SK-N-SH (cell line): ENCODE data around the gene CRYBB3. TPM values are rescaled to one million over a fixed set of nuclear protein-coding genes. Genes with fewer than 3 reads are reported as not detected.

Experiments used
- CTCF ChIA-PET: fragments of 300-600, 350-600 bp; formaldehyde crosslinking; extraction: SDS; loops from one replicate; lab custom pipeline; 2021; lab: Yijun Ruan, JAX
- POLR2A ChIA-PET: fragments of 350-600 bp; sonication (Branson Sonifier 250); formaldehyde crosslinking; extraction: SDS; loops from one replicate; lab custom pipeline; 2020; ENCODE audit warnings: antibody characterized with exemption, inconsistent platforms; lab: Yijun Ruan, JAX
- DNase-seq: peaks from one replicate; pipeline ENCODE4 v3.0.0; 2012
- H2AFZ ChIP-seq: fragments of 200-600 bp; sonication (generic); 2 replicates; pipeline ENCODE4 v1.8.1; 2016; ENCODE audit warnings: antibody characterized with exemption, mild to moderate bottlenecking, low read depth
- H3F3A ChIP-seq: fragments of 200-600 bp; sonication (generic); replicated peaks from 2 replicates; pipeline ENCODE3; 2016; ENCODE audit warnings: antibody characterized with exemption, mild to moderate bottlenecking; ENCODE audit not compliant: insufficient read depth
- H3K27ac ChIP-seq, 2 experiments: fragments of 200-500 bp in 1 of 2; fragments of 200-600 bp in 1 of 2; sonication (Bioruptor generic) in 1 of 2; sonication (generic), shearing (Covaris generic) in 1 of 2; 2 replicates each; pipeline versions ENCODE4 v1.5.1 to v1.6.1; 2014 to 2016; ENCODE audit warnings: low read depth in 2 of 2, inconsistent platforms in 1 of 2, low read length in 1 of 2, mild to moderate bottlenecking in 1 of 2, mixed read lengths in 1 of 2
- H3K27me3 ChIP-seq: fragments of 200-600 bp; sonication (generic), shearing (Covaris generic); 2 replicates; pipeline ENCODE4 v1.6.1; 2016; ENCODE audit warnings: mixed run types; ENCODE audit not compliant: insufficient read depth
- H3K36me3 ChIP-seq, 2 experiments: fragments of 200-500 bp in 1 of 2; fragments of 200-600 bp in 1 of 2; sonication (Bioruptor generic) in 1 of 2; sonication (generic) in 1 of 2; replicated peaks in 1 of 2; 2 replicates each; pipeline versions ENCODE3 to v1.5.1; 2014 to 2016; ENCODE audit warnings: low read length in 1 of 2, mild to moderate bottlenecking in 1 of 2; ENCODE audit not compliant: insufficient read depth in 2 of 2, control insufficient read depth in 1 of 2
- H3K4me1 ChIP-seq, 2 experiments: fragments of 200-500 bp in 1 of 2; fragments of 200-600 bp in 1 of 2; sonication (Bioruptor generic) in 1 of 2; sonication (generic), shearing (Covaris generic) in 1 of 2; 2 replicates each; pipeline versions ENCODE4 v1.5.1 to v1.6.1; 2014 to 2016; ENCODE audit warnings: low read depth in 1 of 2, low read length in 1 of 2, mixed run types in 1 of 2; ENCODE audit not compliant: insufficient read depth in 2 of 2, control insufficient read depth in 1 of 2
- H3K4me2 ChIP-seq: fragments of 200-600 bp; sonication (generic), shearing (Covaris generic); 2 replicates; pipeline ENCODE4 v1.6.1; 2017; ENCODE audit warnings: mixed run types
- H3K4me3 ChIP-seq, 2 experiments: fragments of 200-500 bp in 1 of 2; fragments of 200-600 bp in 1 of 2; sonication (Bioruptor generic) in 1 of 2; sonication (generic), shearing (Covaris generic) in 1 of 2; 2 replicates each; pipeline versions ENCODE4 v1.5.1 to v1.8.1; 2014 to 2016; ENCODE audit warnings: low read depth in 2 of 2, inconsistent platforms in 1 of 2, low read length in 1 of 2, mild to moderate bottlenecking in 1 of 2, mixed read lengths in 1 of 2, moderate library complexity in 1 of 2
- H3K79me2 ChIP-seq: fragments of 200-600 bp; sonication (generic); 2 replicates; pipeline ENCODE4 v1.8.1; 2017; ENCODE audit warnings: mild to moderate bottlenecking; ENCODE audit not compliant: insufficient read depth
- H3K9ac ChIP-seq: fragments of 200-600 bp; sonication (generic); 2 replicates; pipeline ENCODE4 v1.6.1; 2017; ENCODE audit warnings: mixed run types
- H3K9me2 ChIP-seq: fragments of 200-600 bp; sonication (generic); 2 replicates; pipeline ENCODE4 v1.6.1; 2017; ENCODE audit warnings: mixed run types
- H3K9me3 ChIP-seq: fragments of 200-600 bp; sonication (generic); 2 replicates; pipeline ENCODE4 v1.6.1; 2017; ENCODE audit warnings: mixed run types, mild to moderate bottlenecking, moderate library complexity
- H4K20me1 ChIP-seq: fragments of 200-600 bp; sonication (generic); 2 replicates; pipeline ENCODE4 v1.6.1; 2017; ENCODE audit warnings: mild to moderate bottlenecking, mixed run types; ENCODE audit not compliant: insufficient read depth
- CHD2 ChIP-seq: fragments of 150-350 bp; IDR thresholded peaks from 2 replicates; pipeline ENCODE4 v1.6.1; 2018; ENCODE audit warnings: low read length; ENCODE audit not compliant: partially characterized antibody
- EZH2phosphoT487 ChIP-seq: fragments of 200-600 bp; sonication (generic); IDR thresholded peaks from 2 replicates; pipeline ENCODE4 v1.6.1; 2017; ENCODE audit warnings: low read depth, mixed run types, mild to moderate bottlenecking, antibody characterized with exemption, moderate library complexity, borderline replicate concordance
- IRF3 ChIP-seq: fragments of 150-350 bp; IDR thresholded peaks from 2 replicates; pipeline ENCODE4 v1.6.1; 2016; ENCODE audit warnings: mild to moderate bottlenecking, low read depth, low read length
- MEF2A ChIP-seq: IDR thresholded peaks from 2 replicates; pipeline ENCODE4 v1.4.0; 2012; ENCODE audit warnings: low read depth, borderline replicate concordance
- NRF1 ChIP-seq: IDR thresholded peaks from 2 replicates; pipeline ENCODE4 v1.6.1; 2012; ENCODE audit warnings: low read depth, mild to moderate bottlenecking, low read length
- PBX3 ChIP-seq: IDR thresholded peaks from 2 replicates; pipeline ENCODE4; 2012
- RXRA ChIP-seq: IDR thresholded peaks from 2 replicates; pipeline ENCODE4 v1.4.0; 2012; ENCODE audit warnings: low read depth, mild to moderate bottlenecking, borderline replicate concordance
- SIN3A ChIP-seq: IDR thresholded peaks from 2 replicates; pipeline ENCODE4 v1.6.1; 2012; ENCODE audit warnings: low read depth, mild to moderate bottlenecking, low read length, moderate library complexity, borderline replicate concordance
- TCF12 ChIP-seq: IDR thresholded peaks from 2 replicates; pipeline ENCODE4 v1.4.0; 2012
- USF2 ChIP-seq: fragments of 150-350 bp; IDR thresholded peaks from 2 replicates; pipeline ENCODE4 v1.6.1; 2017; ENCODE audit warnings: antibody characterized with exemption, low read length, low read depth, borderline replicate concordance
- YY1 ChIP-seq: IDR thresholded peaks from 2 replicates; pipeline ENCODE4 v1.4.0; 2012; ENCODE audit warnings: low read depth, mild to moderate bottlenecking
- WGBS: methylation state at CpG from one replicate; pipeline ENCODE4 v1.1.6; 2017; ENCODE audit warnings: low lambda C conversion rate; 5-methylcytosine and 5-hydroxymethylcytosine counted together
- polyA plus RNA-seq, 3 experiments: library from polyadenylated mRNA; depleted of rRNA; stranded (reverse); fragments of >200 nt; gene quantifications; 2 replicates each; pipeline ENCODE4 v1.2.3, GENCODE V29; 2012

CRYBB3 gene
- 0.10 and 0.35 TPM in 2 replicates for polyA plus RNA-seq (2012; rRNA removed)
- polyA plus RNA-seq (2012; cell fraction: cytosol; rRNA removed): 0.12 and 0.13 TPM in 2 replicates
- polyA plus RNA-seq (2012; cell fraction: nucleus; rRNA removed): 1.9 and 2.6 TPM in 2 replicates

GRCh38 chr22:25199731-25200520 is at the start of gene CRYBB3:
CRYBB3 (plus strand) TSS chr22:25199858; CDS start chr22:25201397, 1,539 bp downstream.
- Histone ChIP-seq H3K9me3 (no peaks in the 10 kb centered on the region), H3K27ac (no peak within 1 kb of the TSS), H3K27me3 (no peaks in the 10 kb centered on the region), H3F3A (no peaks in the 10 kb centered on the region), H3K79me2 (no peaks in the 10 kb centered on the region), H3K4me2 (no peak within 1 kb of the TSS), H3K4me1 (no peaks in the 10 kb centered on the region), H3K36me3 (peaks cover 7 to 19% of the 10 kb centered on the region in 2 experiments), H3K9me2 (no peaks in the 10 kb centered on the region), H4K20me1 (peaks cover 7% of the 10 kb centered on the region; the same call in 1 of the 2 replicates), H3K9ac (no peak within 1 kb of the TSS), H2AFZ (no peak within 1 kb of the TSS), H3K4me3 (no peak within 1 kb of the TSS)
- DNase-seq: no peak
- TF ChIP-seq PBX3 (no peak), YY1 (no peak), EZH2phosphoT487 (no peak), MEF2A (no peak), USF2 (no peak), SIN3A (no peak), RXRA (no peak), NRF1 (no peak), CHD2 (no peak), IRF3 (no peak), TCF12 (no peak)
- POLR2A ChIA-PET: no interaction called here
- CTCF ChIA-PET: interaction anchor here (0.7 to 1.3 kb wide), 2 partner anchors 36 to 573 kb away, joined by 3 to 5 read pairs; no protein-coding TSS in a partner anchor
- WGBS: 82% methylated on average over 11 of the region's 17 CpGs
